PC-9 (cell line): ENCODE data around the gene MS4A4A. TPM values are rescaled to one million over a fixed set of nuclear protein-coding genes. Genes with fewer than 3 reads are reported as not detected.

Experiments used
- BruUV-seq: library from RNA; stranded (reverse); fragments of 400-500 nt; replicated peaks from 2 replicates; lab custom pipeline; 2021; lab: Mats Ljungman, UMichigan
- CTCF ChIA-PET: fragments of 300-600 bp; sonication (Branson Sonifier 250); formaldehyde crosslinking; loops from one replicate; lab custom pipeline; 2022; ENCODE audit warnings: antibody characterized with exemption; lab: Charles Lee
- POLR2A ChIA-PET: fragments of 300-600 bp; sonication (Branson Sonifier 250); formaldehyde crosslinking; loops from one replicate; lab custom pipeline; 2022; ENCODE audit warnings: antibody characterized with exemption; ENCODE audit not compliant: unreplicated experiment; lab: Charles Lee
- DNase-seq, 2 experiments: peaks; one replicate each; pipeline versions ENCODE4 v3.0.0 to v3.0.0-alpha.2; 2015 to 2022; ENCODE audit warnings: mixed read lengths in 1 of 2
- H2AFZ ChIP-seq: fragments of 200-600 bp; sonication (generic); 2 replicates; pipeline ENCODE4 v1.8.1; 2017; ENCODE audit warnings: antibody characterized with exemption
- H3F3A ChIP-seq: fragments of 200-600 bp; sonication (generic); 2 replicates; pipeline ENCODE4 v1.8.1; 2017; ENCODE audit warnings: antibody characterized with exemption, mild to moderate bottlenecking, low read depth; ENCODE audit not compliant: insufficient read depth
- H3K27ac ChIP-seq: fragments of 200-600 bp; sonication (generic); 2 replicates; pipeline ENCODE4 v1.6.1; 2016; ENCODE audit warnings: mixed run types
- H3K27me3 ChIP-seq: fragments of 200-600 bp; sonication (generic); 2 replicates; pipeline ENCODE4 v1.6.1; 2016; ENCODE audit warnings: low read depth, mixed run types; ENCODE audit not compliant: insufficient read depth
- H3K36me3 ChIP-seq: fragments of 200-600 bp; sonication (generic); 2 replicates; pipeline ENCODE4 v1.6.1; 2016; ENCODE audit warnings: low read depth, mixed run types
- H3K4me1 ChIP-seq: fragments of 200-600 bp; sonication (generic); replicated peaks from 2 replicates; pipeline ENCODE4 v1.6.1; 2016; ENCODE audit warnings: mixed run types; ENCODE audit not compliant: insufficient read depth
- H3K4me2 ChIP-seq: fragments of 200-600 bp; sonication (generic); 2 replicates; pipeline ENCODE4 v1.6.1; 2017; ENCODE audit warnings: mixed run types
- H3K4me3 ChIP-seq: fragments of 200-600 bp; sonication (generic); 2 replicates; pipeline ENCODE4 v1.6.1; 2016; ENCODE audit warnings: mixed run types
- H3K79me2 ChIP-seq: fragments of 200-600 bp; sonication (generic); 2 replicates; pipeline ENCODE4 v1.6.1; 2017; ENCODE audit warnings: low read depth, mixed run types
- H3K9me2 ChIP-seq: fragments of 200-600 bp; sonication (generic); 2 replicates; pipeline ENCODE4 v1.8.1; 2017; ENCODE audit warnings: mild to moderate bottlenecking; ENCODE audit not compliant: insufficient read depth
- H3K9me3 ChIP-seq: fragments of 200-600 bp; sonication (generic); 2 replicates; pipeline ENCODE4 v1.8.1; 2016; ENCODE audit warnings: low read depth; ENCODE audit not compliant: insufficient read depth
- H4K20me1 ChIP-seq: fragments of 200-600 bp; sonication (generic); 2 replicates; pipeline ENCODE4 v1.8.1; 2017; ENCODE audit not compliant: insufficient read depth
- CTCF ChIP-seq: fragments of 200-600 bp; sonication (generic); conservative IDR thresholded peaks from 2 replicates; pipeline ENCODE4 v1.6.1; 2017; ENCODE audit warnings: mixed run types, antibody characterized with exemption, mild to moderate bottlenecking, moderate library complexity
- EZH2 ChIP-seq: fragments of 200-600 bp; sonication (generic); IDR thresholded peaks from 2 replicates; pipeline ENCODE4 v1.8.0; 2017; ENCODE audit warnings: antibody characterized with exemption, low read depth
- intact Hi-C: fragments of 100-400 bp; cut with micrococcal nuclease; formaldehyde crosslinking; loops from one replicate; pipeline ENCODE4 v1.10.0; 2022; ENCODE audit not compliant: unreplicated experiment
- total RNA-seq: library from RNA; stranded (reverse); gene quantifications from 2 replicates; pipeline ENCODE4 v1.2.3, GENCODE V29; 2021

The MS4A4A gene
- total RNA-seq, 1 experiment from 2014 or later, result not detected

DNA sequence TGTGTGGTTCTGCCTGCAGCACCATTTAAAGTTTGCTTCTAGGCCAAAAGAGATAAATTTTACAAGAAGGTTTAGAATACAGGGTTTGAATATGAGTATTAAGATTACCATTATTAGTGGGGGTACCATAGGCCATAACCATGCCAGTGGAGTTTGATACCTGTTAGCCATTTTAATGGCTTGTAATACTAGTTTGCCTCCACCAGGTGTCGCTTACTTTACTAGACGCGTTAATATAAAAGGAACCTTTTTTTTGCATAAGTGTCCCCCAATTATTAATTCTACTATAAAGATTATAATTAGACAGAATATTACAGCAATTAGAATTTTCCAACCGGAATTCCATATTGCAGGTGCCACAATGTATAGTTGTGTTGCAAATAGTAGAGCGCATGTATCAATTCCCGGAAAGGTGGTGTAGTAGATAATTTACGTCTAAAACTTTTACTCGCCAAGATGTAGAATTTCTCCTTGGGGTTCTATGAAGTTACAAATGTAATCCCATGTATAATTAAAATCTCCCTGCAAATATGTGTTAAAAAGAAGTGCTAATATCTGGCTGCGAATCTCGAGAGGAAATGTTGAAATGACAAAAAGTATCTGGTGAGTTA, 62.7 kb downstream of the MS4A4A start:
- H3K9me3 ChIP-seq, result no peaks in the 10 kb centered on the region
- POLR2A ChIA-PET, result no interaction called here
- 0 out of 2 replicates have a peak, but pooled peaks cover 3% of the 10 kb centered on the region for H3K27me3 ChIP-seq
- CTCF ChIA-PET, result no interaction called here
- no TSS peak for BruUV-seq
- H3K79me2 ChIP-seq, result no peaks in the 10 kb centered on the region
- TF ChIP-seq EZH2 (no peak), CTCF (peak; percentile 89)
- H3K4me1 ChIP-seq, result no peaks in the 10 kb centered on the region
- H3K4me2 ChIP-seq, result no peak overlapping the region
- intact Hi-C loops, result no loop called here
- no peaks in the 10 kb centered on the region for H3K9me2 ChIP-seq
- no peaks in the 10 kb centered on the region for H3K36me3 ChIP-seq
- H2AFZ ChIP-seq, result no peak overlapping the region
- H4K20me1 ChIP-seq, result no peaks in the 10 kb centered on the region
- H3K4me3 ChIP-seq, result no peak overlapping the region
- H3F3A ChIP-seq, result no peaks in the 10 kb centered on the region
- DNase-seq, result no peak
- no peak overlapping the region for H3K27ac ChIP-seq

DNA sequence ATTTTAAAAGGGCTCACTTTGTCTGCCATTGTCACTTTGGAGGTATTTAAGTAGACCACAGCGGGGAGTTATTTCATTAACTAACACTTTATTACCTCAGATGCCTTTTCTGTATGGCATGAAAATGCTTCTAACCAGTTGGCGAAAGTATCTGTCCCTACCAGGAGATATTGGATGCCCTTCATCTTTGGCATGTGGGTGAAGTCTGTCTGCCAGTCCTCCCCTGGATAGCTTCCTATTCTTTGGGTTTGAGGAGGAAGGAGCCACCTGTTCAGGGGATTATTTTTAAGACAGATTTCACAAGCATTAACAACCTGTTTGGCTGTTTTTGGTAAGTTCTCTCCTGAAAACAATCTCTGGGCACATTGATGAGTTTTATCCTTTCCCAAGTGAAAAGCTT, 63.7 kb downstream of the MS4A4A start:
- no peak overlapping the region for H3K4me2 ChIP-seq
- H3K79me2 ChIP-seq, result no peaks in the 10 kb centered on the region
- intact Hi-C loops, result no loop called here
- H3K36me3 ChIP-seq, result no peaks in the 10 kb centered on the region
- no peak overlapping the region for H2AFZ ChIP-seq
- H3K27me3 ChIP-seq, result peaks cover 13% of the 10 kb centered on the region; the same call in 1 of the 2 replicates
- DNase-seq, result no peak
- no TSS peak for BruUV-seq
- no peaks in the 10 kb centered on the region for H3F3A ChIP-seq
- H3K4me1 ChIP-seq, result no peaks in the 10 kb centered on the region
- POLR2A ChIA-PET, result no interaction called here
- TF ChIP-seq EZH2 (no peak), CTCF (no peak)
- H3K27ac ChIP-seq, result no peak overlapping the region
- no peaks in the 10 kb centered on the region for H3K9me2 ChIP-seq
- H3K9me3 ChIP-seq, result no peaks in the 10 kb centered on the region
- no peaks in the 10 kb centered on the region for H4K20me1 ChIP-seq
- CTCF ChIA-PET, result no interaction called here
- no peak overlapping the region for H3K4me3 ChIP-seq

DNA sequence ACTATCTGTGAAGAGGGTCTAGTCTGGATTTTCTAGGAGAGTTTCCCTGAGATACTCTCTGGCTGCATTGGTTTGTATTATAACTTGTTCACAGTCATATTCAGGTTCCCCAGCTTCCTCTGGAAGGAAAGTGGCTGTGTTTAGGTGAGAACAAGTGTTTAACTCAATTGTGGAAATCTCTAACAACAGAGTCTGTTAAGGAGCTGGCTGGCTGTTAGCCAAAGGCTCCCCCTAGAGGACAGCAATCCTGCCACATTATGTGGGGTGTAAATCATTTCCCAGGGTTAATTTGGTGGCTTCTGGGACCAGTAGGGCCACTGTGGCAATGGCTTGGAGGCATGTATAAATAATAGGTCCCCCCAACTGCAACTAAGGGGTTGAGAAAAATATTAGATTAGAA, 65.0 kb downstream of the MS4A4A start:
- POLR2A ChIA-PET, result no interaction called here
- CTCF ChIA-PET, result no interaction called here
- BruUV-seq, result no TSS peak

More for the DNA sequence above, 65.0 kb downstream of the MS4A4A start:
- DNase-seq, result no peak
- Histone ChIP-seq H4K20me1 (no peaks in the 10 kb centered on the region), H3K36me3 (no peaks in the 10 kb centered on the region), H3K9me3 (no peaks in the 10 kb centered on the region), H3K9me2 (no peaks in the 10 kb centered on the region), H3K79me2 (no peaks in the 10 kb centered on the region), H3K4me3 (no peak overlapping the region), H2AFZ (no peak overlapping the region), H3K27ac (no peak overlapping the region), H3K4me1 (no peaks in the 10 kb centered on the region), H3F3A (no peaks in the 10 kb centered on the region), H3K27me3 (peaks cover 18% of the 10 kb centered on the region; the same call in 1 of the 2 replicates), H3K4me2 (no peak overlapping the region)
- intact Hi-C loops, result no loop called here
- peak; percentile 59 for TF ChIP-seq CTCF
- no peak for TF ChIP-seq EZH2
